ENCODE data around the gene CALML4.
"Not testable (repeated sequence)": the region's sequence is repeated elsewhere in the genome, so short reads cannot be mapped to it uniquely, and the experiment has no call there.

CALML4 gene

DNA sequence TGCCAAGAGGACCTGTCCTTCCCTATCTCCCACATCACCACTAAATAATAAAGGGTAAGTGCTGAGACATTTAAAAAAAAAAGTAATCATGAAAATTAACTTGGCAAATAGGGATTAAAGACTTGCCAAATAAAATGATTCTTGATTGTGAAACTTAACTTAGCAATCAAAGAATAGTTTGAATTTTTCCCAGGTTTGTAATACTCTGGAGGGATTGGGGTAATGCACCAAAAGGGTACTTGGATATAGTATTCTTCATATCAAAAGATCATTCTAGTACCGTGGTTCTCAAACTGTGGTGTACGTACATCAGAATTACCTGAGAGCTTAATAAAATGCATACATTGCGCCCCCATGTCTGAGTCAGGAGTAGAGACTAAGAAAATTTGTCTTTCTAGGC, 28.5 kb downstream of the CALML4 start:
- TF ChIP-seq POLR2AphosphoS5 (IDR thresholded peaks at IDR 0.05; ENCODE audit: low read depth), result no peak
- TF ChIP-seq REST (IDR thresholded peaks at IDR 0.05; ENCODE audit: insufficient replicate concordance, low read depth), result no peak
- TF ChIP-seq CTCF (IDR thresholded peaks at IDR 0.05; ENCODE audit: insufficient read depth, low read length), result no peak
- TF ChIP-seq SPI1 (IDR thresholded peaks at IDR 0.05; ENCODE audit: borderline replicate concordance, low read depth), result no peak
- no peak for TF ChIP-seq GABPA (IDR thresholded peaks at IDR 0.05; ENCODE audit: low read depth)
- no peak overlapping the region for H3K27ac ChIP-seq (replicated peaks)
- H3K4me3 ChIP-seq (replicated peaks; ENCODE audit: insufficient read depth, low read length), result no peak overlapping the region
- no peaks in the 10 kb centered on the region for H3K27me3 ChIP-seq (ENCODE audit: insufficient read depth, poor library complexity, severe bottlenecking)
- no peak for DNase-seq (ENCODE audit: low read depth in 1 of 2, low spot score in 1 of 2)

DNA sequence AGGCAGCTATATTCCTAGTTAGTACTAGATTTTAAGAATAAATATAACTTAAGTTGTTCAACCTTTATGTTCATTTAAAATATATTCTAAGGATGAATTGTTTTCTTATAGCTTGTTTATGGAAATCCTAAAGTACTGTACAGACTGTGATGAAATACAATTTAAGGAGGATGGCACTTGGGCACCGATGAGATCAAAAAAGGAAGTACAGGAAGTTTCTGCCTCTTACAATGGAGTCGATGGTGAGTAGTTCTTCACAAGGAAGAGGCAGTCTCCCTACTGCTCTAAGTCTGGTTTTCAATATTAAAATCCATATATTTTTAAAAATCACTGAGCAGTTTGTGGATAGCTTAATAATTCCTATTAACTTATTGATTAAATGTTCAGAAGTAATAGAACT, 29.6 kb downstream of the CALML4 start:
- TF ChIP-seq CTCF (IDR thresholded peaks at IDR 0.05; ENCODE audit: insufficient read depth, low read length), result no peak
- no peak for TF ChIP-seq GABPA (IDR thresholded peaks at IDR 0.05; ENCODE audit: low read depth)
- no peak for TF ChIP-seq REST (IDR thresholded peaks at IDR 0.05; ENCODE audit: insufficient replicate concordance, low read depth)
- TF ChIP-seq POLR2AphosphoS5 (IDR thresholded peaks at IDR 0.05; ENCODE audit: low read depth), result no peak
- TF ChIP-seq SPI1 (IDR thresholded peaks at IDR 0.05; ENCODE audit: borderline replicate concordance, low read depth), result no peak
- peak; percentile 32 to 43 for DNase-seq (ENCODE audit: low read depth in 1 of 2, low spot score in 1 of 2)
- H3K27ac ChIP-seq (replicated peaks), result no peak overlapping the region
- H3K4me3 ChIP-seq (replicated peaks; ENCODE audit: insufficient read depth, low read length), result no peak overlapping the region
- no peaks in the 10 kb centered on the region for H3K27me3 ChIP-seq (ENCODE audit: insufficient read depth, poor library complexity, severe bottlenecking)

DNA sequence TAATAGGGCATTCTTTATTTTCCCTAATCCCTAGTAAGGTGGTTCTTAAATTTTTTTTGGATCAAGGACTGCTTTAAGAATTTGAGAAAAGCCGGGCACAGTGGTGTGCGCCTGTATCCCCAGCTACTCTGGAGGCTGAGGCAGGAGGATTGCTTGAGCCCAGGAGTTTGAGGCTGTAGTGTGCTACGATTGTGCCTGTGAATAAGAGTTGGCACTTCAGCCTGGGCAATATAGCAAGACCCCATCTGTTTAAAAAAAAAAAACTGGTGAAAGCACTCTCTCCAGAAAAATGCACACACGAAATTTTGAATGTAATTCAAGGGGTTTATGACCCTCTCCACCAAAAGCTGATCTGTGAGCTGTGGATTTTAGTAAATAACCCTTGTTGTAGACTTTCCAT, 32.0 kb downstream of the CALML4 start:
- TF ChIP-seq SPI1 (IDR thresholded peaks at IDR 0.05; ENCODE audit: borderline replicate concordance, low read depth), result no peak
- TF ChIP-seq CTCF (IDR thresholded peaks at IDR 0.05; ENCODE audit: insufficient read depth, low read length), result no peak
- no peak for TF ChIP-seq REST (IDR thresholded peaks at IDR 0.05; ENCODE audit: insufficient replicate concordance, low read depth)
- no peak for TF ChIP-seq GABPA (IDR thresholded peaks at IDR 0.05; ENCODE audit: low read depth)
- no peak for TF ChIP-seq POLR2AphosphoS5 (IDR thresholded peaks at IDR 0.05; ENCODE audit: low read depth)
- no peak for DNase-seq (ENCODE audit: low read depth in 1 of 2, low spot score in 1 of 2)
- H3K27ac ChIP-seq (replicated peaks), result no peak overlapping the region
- no peak overlapping the region for H3K4me3 ChIP-seq (replicated peaks; ENCODE audit: insufficient read depth, low read length)
- no peaks in the 10 kb centered on the region for H3K27me3 ChIP-seq (ENCODE audit: insufficient read depth, poor library complexity, severe bottlenecking)

DNA sequence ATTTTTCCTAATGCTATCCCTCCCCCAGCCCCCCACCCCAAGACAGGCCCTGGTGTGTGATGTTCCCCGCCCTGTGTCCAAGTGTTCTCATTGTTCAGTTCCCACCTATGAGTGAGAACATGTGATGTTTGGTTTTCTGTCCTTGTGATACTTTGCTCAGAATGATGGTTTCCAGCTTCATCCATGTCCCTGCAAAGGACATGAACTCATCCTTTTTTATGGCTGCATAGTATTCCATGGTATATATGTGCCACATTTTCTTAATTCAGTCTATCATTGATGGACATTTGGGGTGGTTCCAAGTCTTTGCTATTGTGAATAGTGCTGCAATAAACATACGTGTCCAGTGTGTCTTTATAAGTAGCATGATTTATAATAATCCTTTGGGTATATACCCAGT, 33.1 kb downstream of the CALML4 start:
- H3K4me3 ChIP-seq (replicated peaks; ENCODE audit: insufficient read depth, low read length); DNase-seq (ENCODE audit: low read depth in 1 of 2, low spot score in 1 of 2); H3K27me3 ChIP-seq (ENCODE audit: insufficient read depth, poor library complexity, severe bottlenecking); H3K27ac ChIP-seq (replicated peaks): not testable (repeated sequence)

Data from HL-60 (cell line).